ENCODE results near the gene MACROH2A1. TPM values are rescaled to one million over a fixed set of nuclear protein-coding genes. Genes with fewer than 3 reads are reported as not detected.
"Not testable (repeated sequence)": the region's sequence is repeated elsewhere in the genome, so short reads cannot be mapped to it uniquely, and the experiment has no call there.

MACROH2A1 gene
- polyA plus RNA-seq, 3 donors, result 225 to 249 (median 225) TPM

DNA sequence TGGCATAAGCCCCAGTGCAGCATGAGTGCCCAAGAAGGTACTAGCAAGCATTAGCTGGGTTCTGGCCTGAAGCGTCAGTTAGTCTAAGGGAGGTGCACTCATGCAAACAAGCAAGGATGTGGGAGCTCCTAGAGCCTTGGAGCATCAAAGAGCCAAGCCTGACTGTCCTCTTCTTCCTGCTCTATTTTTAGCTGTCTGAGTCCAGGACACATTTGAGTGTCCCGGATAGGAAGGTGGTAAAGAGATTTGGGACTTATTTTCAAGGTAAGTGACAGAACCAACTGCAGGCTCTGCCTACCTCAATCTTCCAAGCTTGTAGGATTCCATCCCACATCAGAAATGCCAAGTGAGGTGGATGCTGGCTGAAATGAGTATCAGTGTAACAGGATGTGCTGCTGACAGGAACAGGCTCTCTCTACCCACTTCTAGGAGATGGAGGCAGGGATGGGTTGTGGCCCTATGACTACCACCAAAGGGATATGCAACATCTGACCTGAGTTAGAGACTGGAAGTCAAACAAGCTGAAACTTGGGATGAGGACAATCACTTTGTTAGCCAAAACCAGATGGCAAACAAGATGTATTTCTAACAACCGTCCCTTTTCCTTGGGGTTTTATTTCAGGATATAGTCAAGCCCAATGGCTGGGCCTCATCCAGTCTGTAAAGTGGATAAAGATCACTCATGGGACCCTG lies 15.1 kb downstream of the MACROH2A1 start:
- DNase-seq, result no peak

- DNase-seq, result no peak
These were observed 16.1 kb downstream of the MACROH2A1 start for GRCh38 chr5:135382981-135383380.

DNA sequence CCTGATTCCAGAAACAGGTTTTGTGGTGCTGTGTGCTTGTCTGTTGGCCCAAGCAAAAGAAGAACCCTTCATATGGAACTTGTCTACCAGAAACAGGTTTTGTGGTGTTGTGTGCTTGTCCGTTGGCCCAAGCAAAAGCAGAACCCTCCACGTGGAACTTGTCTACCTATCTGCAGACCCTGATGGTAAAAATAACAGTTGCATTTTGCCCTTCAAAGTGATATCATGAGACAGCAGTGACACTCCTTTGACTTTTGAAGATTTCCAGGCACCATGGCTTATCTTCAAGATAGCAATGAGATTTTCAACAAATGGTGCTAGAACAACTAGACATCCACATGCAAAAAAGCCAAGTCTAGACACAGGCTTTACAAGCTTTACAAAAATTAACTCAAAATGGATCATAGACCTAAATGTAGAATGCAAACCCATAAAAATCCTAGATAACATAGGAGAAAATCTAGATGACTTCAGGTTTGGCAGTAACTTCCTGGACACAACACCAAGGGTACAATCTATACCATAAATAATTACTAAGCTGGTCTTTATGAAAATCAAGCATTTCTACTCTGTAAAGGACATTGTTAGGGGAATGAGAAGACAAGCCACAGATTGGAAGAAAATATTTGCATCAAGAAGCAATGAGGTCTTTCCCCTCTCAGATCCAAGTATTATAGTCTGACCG lies 16.8 kb downstream of the MACROH2A1 start:
- DNase-seq, result no peak

DNA sequence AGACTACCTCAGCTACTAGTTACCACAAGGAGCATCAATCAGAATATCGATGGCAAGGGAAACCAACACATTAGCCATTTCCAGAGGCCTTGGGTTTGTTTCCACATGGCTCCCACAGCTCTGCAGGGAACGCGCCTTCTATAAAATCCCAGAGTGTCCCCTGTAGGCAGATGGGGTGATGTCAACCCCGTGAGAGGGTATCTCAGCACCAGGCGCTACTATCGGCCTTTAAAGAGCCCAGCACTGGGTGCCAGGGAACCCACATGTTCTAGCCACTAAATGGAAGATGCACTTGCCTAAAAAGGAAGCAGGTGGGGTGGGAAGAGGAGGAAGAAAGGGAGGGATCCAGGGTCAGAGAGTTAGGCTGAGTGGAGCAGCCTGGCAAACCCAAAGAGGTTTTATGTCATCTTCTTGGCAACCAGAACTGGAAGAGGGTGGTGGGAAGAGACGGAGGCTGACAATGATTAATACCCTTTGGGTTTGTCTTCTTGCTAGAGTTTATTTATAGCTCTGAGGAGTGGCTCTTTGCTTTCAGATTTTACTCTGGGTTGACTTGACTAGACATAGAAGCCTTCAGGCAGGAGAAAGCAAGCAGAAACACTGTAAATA lies 19.9 kb downstream of the MACROH2A1 start:
- DNase-seq, result no peak

GRCh38 chr5:135377751-135378680 lies 21.0 kb downstream of the MACROH2A1 start:
- DNase-seq, result no peak

DNA sequence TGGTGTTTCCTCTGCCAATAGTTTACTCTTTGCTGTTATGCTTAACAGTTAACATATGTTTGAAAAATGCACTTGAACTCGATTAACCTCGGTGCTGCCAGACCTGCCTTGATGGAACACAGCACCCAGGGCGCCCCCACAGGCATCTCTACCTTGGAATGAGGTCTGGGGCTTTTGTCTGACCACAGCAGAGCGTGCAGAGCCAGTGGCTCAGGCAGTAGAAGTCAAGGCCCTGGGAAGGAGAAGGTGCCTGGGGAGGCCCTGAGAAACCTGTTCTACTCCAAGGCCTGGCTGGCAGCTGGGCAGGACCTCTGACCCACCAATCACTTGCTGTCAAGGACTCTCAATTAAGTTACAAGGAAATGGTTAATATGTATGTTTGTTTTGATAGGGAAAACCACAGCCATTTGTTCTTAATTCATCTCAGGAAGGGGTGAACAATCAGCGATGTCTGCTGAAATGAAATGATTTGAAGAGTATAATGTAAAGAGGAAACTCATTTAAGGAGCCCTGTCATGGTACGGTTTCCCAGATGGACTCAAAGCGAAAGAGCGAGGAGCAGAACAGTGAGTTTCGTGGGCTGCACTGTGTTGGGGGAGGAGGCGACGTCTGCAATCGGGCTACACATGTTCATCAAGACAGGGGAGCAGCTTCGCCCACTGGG lies 21.9 kb downstream of the MACROH2A1 start:
- no peak for DNase-seq

DNA sequence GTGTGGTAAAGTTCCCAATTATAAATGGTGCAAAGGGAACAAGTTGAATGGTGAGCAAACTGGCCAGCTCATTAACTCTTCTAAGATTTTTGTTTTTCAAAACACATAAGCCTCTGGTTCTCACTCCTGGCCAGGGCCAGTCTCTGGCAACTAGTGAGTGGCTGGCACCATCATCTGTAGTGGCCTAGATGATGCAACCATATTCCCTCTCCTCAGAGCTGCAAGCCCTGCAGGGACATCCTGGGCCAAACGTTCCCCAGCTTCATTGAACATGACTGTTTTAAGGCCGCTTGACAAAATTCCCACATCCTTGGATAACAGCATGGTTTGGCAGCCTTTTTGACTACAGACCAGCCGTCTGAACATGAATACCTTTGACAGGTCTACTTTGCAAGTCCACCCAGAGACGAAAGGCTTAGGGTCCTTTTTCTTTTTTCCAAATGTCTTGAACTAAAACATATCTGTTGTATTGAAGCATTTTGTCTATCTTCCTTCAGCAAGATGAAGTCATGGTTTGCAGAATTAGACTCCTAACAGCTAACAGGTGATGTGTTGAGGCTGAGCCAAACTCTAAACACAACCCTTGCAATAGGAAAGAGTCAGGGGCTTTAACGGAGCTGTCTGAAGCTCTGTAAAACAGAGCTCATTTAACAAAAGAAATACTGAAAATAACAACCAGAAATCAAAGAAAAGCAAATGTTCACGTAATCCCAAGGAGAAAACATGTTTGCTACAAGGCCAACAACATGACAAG lies 23.8 kb downstream of the MACROH2A1 start:
- no peak for DNase-seq

- DNase-seq, result no peak
These were observed 25.1 kb downstream of the MACROH2A1 start for GRCh38 chr5:135373736-135374515.

DNA sequence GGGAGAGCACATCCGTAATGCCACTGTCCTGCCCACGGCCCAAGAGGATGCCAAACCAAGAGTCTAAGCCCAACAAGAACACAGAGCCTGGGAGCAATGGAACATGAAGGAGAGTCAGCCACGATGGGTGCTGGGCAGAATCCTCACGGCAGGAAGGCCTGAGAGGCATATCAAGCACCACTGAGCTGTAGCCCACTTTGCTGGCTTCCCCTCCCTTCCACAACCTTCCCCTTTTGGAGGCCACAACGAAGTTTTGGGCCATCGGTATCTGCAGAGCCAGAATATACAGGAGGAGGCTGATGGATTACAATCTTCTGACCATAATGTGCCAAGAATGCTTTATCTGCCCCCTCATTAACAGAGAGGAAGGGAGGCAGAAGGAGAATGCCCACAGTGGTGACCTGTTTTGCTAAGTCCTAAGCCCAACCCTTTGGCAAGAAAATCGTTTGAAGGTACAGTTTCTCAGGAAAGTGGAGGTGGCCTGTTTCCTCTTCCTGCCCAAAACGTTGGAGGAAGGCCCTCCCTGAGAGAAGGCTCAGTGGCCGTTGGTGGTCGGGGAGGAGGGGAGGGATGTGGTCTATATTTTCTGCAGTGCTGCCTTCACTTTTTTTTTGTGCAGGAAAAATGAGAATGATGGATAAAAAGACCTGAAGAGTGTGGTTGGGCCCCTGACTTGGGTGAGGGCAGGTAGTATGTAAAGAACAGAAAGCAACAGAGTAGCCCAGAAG lies 26.2 kb downstream of the MACROH2A1 start:
- no peak for DNase-seq

- no peak for DNase-seq
These were observed 27.3 kb downstream of the MACROH2A1 start for GRCh38 chr5:135371622-135372232.

DNA sequence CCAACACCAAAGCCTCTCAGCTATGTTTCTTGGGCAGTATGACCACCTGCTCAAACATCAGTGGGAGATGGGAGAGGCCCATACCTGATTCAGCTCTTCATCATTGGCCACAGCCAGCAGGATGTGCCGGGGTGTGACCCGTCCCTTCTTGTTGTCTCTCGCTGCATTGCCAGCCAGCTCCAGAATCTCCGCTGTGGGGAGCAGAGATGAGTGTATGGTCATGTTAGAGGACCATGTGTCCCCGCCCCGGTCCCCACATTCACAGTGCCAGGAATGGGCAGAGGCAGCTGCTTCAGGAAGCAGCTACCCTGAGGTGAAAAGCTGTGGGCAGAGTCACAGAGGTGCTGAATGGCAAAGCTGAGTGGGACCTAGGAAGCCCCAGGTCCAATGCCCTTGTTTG lies 29.1 kb downstream of the MACROH2A1 start:
- no peak for DNase-seq

- no peak for DNase-seq
These were observed 31.5 kb downstream of the MACROH2A1 start for GRCh38 chr5:135367554-135367953.

GRCh38 chr5:135367076-135367475 lies 32.0 kb downstream of the MACROH2A1 start:
- no peak for DNase-seq

GRCh38 chr5:135365281-135365680 lies 33.8 kb downstream of the MACROH2A1 start:
- DNase-seq, result no peak

DNA sequence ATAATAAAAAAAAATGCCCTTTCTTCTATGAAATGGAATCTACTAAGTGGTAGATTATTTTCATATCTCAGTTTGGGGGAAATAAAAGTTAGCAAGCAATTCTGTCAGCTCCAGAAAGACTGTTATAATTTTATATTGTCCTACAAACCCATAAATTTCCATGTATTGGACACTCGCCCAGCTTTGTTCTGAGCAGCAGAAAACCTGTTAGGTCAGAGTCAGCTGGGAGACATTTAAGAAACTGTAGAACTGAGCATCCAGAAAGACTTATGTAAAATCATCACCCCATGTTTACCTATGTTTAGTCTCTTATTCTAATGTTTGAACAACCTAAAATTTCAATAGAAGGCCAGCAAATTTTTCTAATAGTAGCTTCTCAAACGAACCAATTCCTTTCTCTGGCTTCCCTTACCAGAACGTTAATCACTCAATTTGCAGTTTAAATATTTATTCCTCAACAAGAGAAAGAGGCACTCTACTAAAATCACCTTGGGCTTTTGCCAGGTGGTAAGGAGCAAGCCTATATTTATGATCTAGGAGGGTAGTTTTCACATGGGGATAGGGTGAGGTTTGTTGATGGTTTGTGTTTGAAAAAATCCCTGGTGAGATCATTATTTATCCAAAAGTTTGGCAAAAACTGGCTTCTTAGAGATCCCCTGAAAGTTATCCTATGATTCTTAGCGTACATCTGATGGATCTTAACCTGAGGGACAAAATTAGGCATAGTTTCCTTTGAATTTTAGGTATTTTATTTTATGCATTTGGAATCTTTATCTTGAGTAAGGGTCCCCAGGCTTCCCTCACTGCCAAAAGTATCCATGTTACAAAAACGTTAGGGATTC lies 34.4 kb downstream of the MACROH2A1 start:
- DNase-seq, result no peak

DNA sequence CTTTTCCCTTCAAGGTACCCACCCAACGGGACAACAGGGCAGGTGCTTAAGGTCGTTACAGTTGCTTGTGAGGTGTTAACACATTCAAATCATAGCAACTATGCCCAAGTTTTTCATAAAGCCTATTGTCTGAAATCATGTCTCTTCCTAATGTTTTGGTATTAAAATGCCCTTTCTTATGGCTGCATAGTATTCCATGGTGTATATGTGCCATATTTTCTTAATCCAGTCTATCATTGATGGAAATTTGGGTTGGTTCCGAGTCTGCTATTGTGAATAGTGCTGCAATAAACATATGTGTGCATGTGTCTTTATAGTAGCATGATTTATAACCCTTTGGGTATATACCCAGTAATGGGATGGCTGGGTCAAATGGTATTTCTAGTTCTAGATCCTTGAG lies 35.7 kb downstream of the MACROH2A1 start:
- DNase-seq, result not testable (repeated sequence)

DNA sequence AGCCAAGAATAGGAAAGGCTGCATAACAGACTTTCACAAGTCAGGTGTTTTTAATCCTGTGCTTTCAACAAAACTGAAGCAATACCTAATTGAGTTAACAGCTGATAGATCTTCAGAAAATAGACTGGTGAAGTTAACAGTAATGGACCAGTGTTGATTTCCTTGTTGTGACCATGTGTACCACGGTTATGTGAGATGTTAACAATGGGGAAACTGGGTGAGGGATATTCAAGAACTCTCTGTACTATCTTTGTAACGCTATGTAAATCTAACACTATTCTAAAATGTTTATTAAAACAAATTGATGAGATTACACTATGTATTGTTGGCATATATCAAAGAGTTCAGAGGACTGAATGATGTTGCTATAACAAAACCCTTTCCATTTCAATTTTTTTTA lies 36.9 kb downstream of the MACROH2A1 start:
- no peak for DNase-seq

Data from renal pelvis (tissue), 4 donors.